HG02571 (cell line): Measurements from ENCODE around the gene CPNE6.
"Not testable (repeated sequence)": the region's sequence is repeated elsewhere in the genome, so short reads cannot be mapped to it uniquely, and the experiment has no call there.

Experiments used
- ATAC-seq: cut with Tn5 transposase; IDR thresholded peaks from one replicate; pipeline ENCODE4 v1.9.1; 2021; ENCODE audit warnings: mild to moderate bottlenecking, moderate library complexity; ENCODE audit not compliant: unreplicated experiment

The CPNE6 gene

GRCh38 chr14:24071144-24071697 is at the start of gene CPNE6:
Gene CPNE6 (plus strand): TSS chr14:24071562. CDS start chr14:24072937, 1,375 bp downstream.
- ATAC-seq: no peak

GRCh38 chr14:24024939-24025418 is 46.4 kb upstream of the CPNE6 start:
- not testable (repeated sequence) for ATAC-seq

GRCh38 chr14:24029687-24030086 is 41.7 kb upstream of the CPNE6 start:
- not testable (repeated sequence) for ATAC-seq

GRCh38 chr14:24031331-24031730 is 40.0 kb upstream of the CPNE6 start:
- ATAC-seq: not testable (repeated sequence)

- no peak for ATAC-seq
Observed at GRCh38 chr14:24032727-24033418, 38.5 kb upstream of the CPNE6 start.

- ATAC-seq: not testable (repeated sequence)
Observed at GRCh38 chr14:24035769-24036168, 35.6 kb upstream of the CPNE6 start.

- ATAC-seq: peak; percentile 56
Observed at GRCh38 chr14:24036169-24036962, 35.0 kb upstream of the CPNE6 start.

GRCh38 chr14:24036963-24037657 is 34.3 kb upstream of the CPNE6 start:
- peak; percentile 14 for ATAC-seq

- no peak for ATAC-seq
Observed at GRCh38 chr14:24037658-24038037, 33.7 kb upstream of the CPNE6 start.

GRCh38 chr14:24038686-24039085 is 32.7 kb upstream of the CPNE6 start:
- ATAC-seq: no peak

- ATAC-seq: no peak
Observed at GRCh38 chr14:24040692-24041091, 30.7 kb upstream of the CPNE6 start.

- no peak for ATAC-seq
Observed at GRCh38 chr14:24042746-24043145, 28.6 kb upstream of the CPNE6 start.

- not testable (repeated sequence) for ATAC-seq
Observed at GRCh38 chr14:24049002-24049401, 22.4 kb upstream of the CPNE6 start.

GRCh38 chr14:24050753-24051152 is 20.6 kb upstream of the CPNE6 start:
- not testable (repeated sequence) for ATAC-seq

- no peak for ATAC-seq
Observed at GRCh38 chr14:24051176-24051788, 20.1 kb upstream of the CPNE6 start.

- peak; percentile 63 for ATAC-seq
Observed at GRCh38 chr14:24051789-24052655, 19.3 kb upstream of the CPNE6 start, which contains the start of gene CARMIL3. Gene CARMIL3 (plus strand): TSS chr14:24052009. CDS start chr14:24052154, 145 bp downstream.

GRCh38 chr14:24052656-24053547 is 18.5 kb upstream of the CPNE6 start:
- no peak for ATAC-seq

GRCh38 chr14:24053548-24054323 is 17.6 kb upstream of the CPNE6 start:
- no peak for ATAC-seq
